ENCODE results near the gene RAB6D.
"Not testable (repeated sequence)": the region's sequence is repeated elsewhere in the genome, so short reads cannot be mapped to it uniquely, and the experiment has no call there.

The RAB6D gene

DNA sequence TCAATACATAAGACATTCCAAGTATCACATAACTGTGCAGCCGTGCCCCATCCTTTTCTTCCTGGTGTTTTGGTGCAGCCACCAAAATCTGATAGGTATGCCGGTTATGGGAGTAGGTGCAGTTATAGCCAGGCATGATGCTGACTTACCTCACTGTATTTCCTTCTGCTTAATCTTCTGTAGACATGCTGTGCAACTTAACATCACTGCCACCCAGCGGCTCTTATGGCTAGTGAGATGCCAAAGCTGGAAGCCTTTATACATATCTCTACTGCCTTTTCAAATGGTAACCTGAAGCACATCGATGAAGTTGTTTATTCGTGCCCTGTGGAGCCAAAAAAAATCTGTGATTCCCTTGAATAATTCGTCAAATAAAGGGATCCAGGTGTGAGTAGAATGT lies 28.6 kb downstream of the RAB6D start:
- intact Hi-C loops (cut with micrococcal nuclease); H3K4me1 Mint-ChIP-seq (ENCODE audit: low read depth); H3K4me3 Mint-ChIP-seq; H3K27ac Mint-ChIP-seq; H3K36me3 Mint-ChIP-seq (ENCODE audit: low read depth); H3K9me3 Mint-ChIP-seq: not testable (repeated sequence)
- H3K27me3 Mint-ChIP-seq: peaks cover 18% of the 10 kb centered on the region

DNA sequence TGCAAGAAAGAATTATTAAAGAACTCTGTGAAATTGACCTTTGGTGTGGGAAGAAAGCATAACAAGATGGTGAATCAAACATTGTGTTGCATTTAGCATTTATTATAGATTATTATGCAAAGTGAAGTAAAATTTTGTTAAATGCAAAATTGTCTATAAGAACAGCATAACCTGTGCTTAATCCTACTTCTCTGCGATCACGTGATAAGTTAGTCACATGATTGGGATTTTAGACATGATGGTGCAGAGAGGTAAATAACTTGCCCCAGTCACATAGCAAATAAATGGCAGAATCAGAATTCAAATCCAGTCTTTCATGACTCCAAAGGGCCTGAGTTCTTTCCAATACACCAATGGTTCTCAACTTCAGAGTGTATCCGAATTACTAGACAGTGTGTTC lies 31.3 kb downstream of the RAB6D start:
- H3K27ac Mint-ChIP-seq; H3K4me1 Mint-ChIP-seq (ENCODE audit: low read depth); intact Hi-C loops (cut with micrococcal nuclease); H3K9me3 Mint-ChIP-seq; H3K4me3 Mint-ChIP-seq; H3K36me3 Mint-ChIP-seq (ENCODE audit: low read depth): not testable (repeated sequence)
- H3K27me3 Mint-ChIP-seq: peaks cover 26% of the 10 kb centered on the region

DNA sequence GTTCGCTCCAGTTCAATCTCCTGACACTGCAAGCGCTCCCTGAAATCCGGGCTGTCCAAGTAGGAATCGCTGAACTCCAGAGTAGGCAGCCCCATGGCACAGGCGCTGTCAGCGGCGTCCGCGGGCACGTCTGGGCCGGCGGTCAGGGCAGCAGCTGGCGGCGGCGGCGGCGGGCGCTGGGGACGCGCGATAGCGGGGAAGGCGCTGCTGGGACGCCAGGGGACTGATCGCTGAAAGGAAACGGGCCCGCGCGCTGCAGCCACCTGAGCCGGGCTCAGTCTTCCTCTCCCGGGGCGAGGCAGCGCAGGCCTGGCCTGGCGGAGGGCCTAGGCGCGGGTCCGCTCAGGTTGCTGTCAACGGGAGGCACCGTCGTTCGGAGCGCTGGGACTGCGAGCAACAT lies 33.0 kb downstream of the RAB6D start:
- H3K4me1 Mint-ChIP-seq (ENCODE audit: low read depth); H3K9me3 Mint-ChIP-seq; H3K36me3 Mint-ChIP-seq (ENCODE audit: low read depth); intact Hi-C loops (cut with micrococcal nuclease); H3K27ac Mint-ChIP-seq; H3K4me3 Mint-ChIP-seq: not testable (repeated sequence)
- peaks cover 26% of the 10 kb centered on the region for H3K27me3 Mint-ChIP-seq

DNA sequence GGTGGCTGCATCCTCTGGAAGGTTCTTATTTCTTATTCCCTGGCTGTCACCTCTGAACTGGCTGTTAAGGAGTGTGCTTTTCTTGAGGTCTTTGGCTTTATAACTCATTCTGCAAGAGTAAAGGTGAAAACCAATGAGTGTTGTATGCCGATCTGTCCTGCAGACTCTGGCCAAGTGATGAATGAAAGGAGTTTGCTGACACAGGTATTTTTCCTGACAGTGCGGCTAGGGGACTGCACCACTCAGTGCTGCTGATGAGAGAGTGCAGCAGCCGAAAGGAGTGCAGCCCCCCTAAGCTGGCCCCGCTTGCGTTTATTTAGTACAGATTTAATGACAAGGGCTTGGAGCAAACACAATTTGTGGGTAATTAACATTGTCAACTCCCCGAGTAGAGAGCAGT lies 41.8 kb downstream of the RAB6D start:
- Mint-ChIP-seq H3K27ac (no peak overlapping the region), H3K36me3 (ENCODE audit: low read depth) (no peaks in the 10 kb centered on the region), H3K9me3 (peaks cover 19% of the 10 kb centered on the region), H3K4me1 (ENCODE audit: low read depth) (no peaks in the 10 kb centered on the region), H3K27me3 (no peaks in the 10 kb centered on the region), H3K4me3 (no peak overlapping the region)
- intact Hi-C loops (cut with micrococcal nuclease): no loop called here

DNA sequence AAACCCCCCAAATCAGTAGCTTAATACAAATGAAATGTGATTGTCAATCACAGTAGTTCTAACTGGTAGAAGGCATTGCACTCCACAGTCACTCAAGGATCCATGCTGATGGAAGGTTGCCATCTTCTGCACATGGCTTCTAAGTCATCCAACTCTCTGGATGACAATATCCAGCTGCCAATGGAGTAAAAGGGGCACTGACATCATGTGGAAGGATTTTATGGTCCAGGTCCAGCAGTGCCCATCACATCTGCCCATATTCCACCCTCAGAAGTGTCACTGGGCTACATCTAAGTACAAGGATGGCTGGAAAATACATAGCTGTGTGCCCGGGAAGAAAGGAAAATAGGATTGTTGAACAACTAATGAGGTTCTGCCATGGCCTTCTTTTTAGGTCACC lies 42.6 kb downstream of the RAB6D start:
- peaks cover 19% of the 10 kb centered on the region for H3K9me3 Mint-ChIP-seq
- H3K27ac Mint-ChIP-seq; intact Hi-C loops (cut with micrococcal nuclease); H3K27me3 Mint-ChIP-seq; H3K36me3 Mint-ChIP-seq (ENCODE audit: low read depth); H3K4me1 Mint-ChIP-seq (ENCODE audit: low read depth); H3K4me3 Mint-ChIP-seq: not testable (repeated sequence)

DNA sequence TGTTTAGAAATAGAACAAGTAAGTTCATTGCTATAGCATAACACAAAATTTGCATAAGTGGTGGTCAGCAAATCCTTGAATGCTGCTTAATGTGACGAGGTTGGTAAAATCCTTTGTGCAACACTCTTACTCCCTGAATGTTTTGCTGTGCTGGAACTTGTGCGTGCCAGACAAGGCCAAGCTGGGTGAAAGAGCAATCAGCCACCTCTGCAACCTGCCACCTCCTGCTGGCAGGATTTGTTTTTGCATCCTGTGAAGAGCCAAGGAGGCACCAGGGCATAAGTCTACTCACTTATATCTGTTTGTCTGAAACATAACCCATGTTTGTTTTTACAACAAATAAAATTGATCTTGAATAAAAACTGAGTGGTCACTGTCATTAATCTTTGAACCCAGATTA lies 53.0 kb downstream of the RAB6D start:
- H3K27ac Mint-ChIP-seq; H3K36me3 Mint-ChIP-seq (ENCODE audit: low read depth); intact Hi-C loops (cut with micrococcal nuclease); H3K9me3 Mint-ChIP-seq; H3K4me3 Mint-ChIP-seq; H3K27me3 Mint-ChIP-seq; H3K4me1 Mint-ChIP-seq (ENCODE audit: low read depth): not testable (repeated sequence)

Data from dendritic cell treated with granulocyte-macrophage colony-stimulating factor and Interleukin-4, amounts not matched to agents 40 ng/mL and 50 ng/mL, for 4 days (primary cell).